ENCODE data around the gene PROCA1. TPM values are rescaled to one million over a fixed set of nuclear protein-coding genes. Genes with fewer than 3 reads are reported as not detected.

PROCA1 gene
- total and polyA plus RNA-seq, 9 of the 15 experiments (the other 6 are each of a cell fraction or from before 2014, with no cell fraction given), result 0.78 to 16.2 (median 5.6) TPM

GRCh38 chr17:28719021-28719433, 7.3 kb upstream of the PROCA1 start (continued):
- TF ChIP-seq ZNF449 (CRISPR knock-in tag; IDR thresholded peaks at IDR 0.05) (no peak), ZNF589 (CRISPR knock-in tag; IDR thresholded peaks at IDR 0.05; ENCODE audit: low read depth) (no peak), KDM2B (CRISPR knock-in tag; IDR thresholded peaks at IDR 0.05) (no peak), ZNF24 (IDR thresholded peaks at IDR 0.05) (0 out of 2 replicates have a peak, but pooled peaks have one; percentile 17), USF2 (CRISPR knock-in tag; IDR thresholded peaks at IDR 0.05) (no peak), RNF219 (CRISPR knock-in tag; IDR thresholded peaks at IDR 0.05) (no peak), E4F1 (CRISPR knock-in tag; IDR thresholded peaks at IDR 0.05; ENCODE audit: borderline replicate concordance) (no peak), ZNF717 (CRISPR knock-in tag; IDR thresholded peaks at IDR 0.05) (no peak), SMARCB1 (IDR thresholded peaks at IDR 0.05; ENCODE audit: insufficient read length, low read depth) (no peak), SMAD2 (IDR thresholded peaks at IDR 0.05; ENCODE audit: low read depth, low read length) (no peak), NFIC (IDR thresholded peaks at IDR 0.05) (no peak), KAT7 (CRISPR knock-in tag; IDR thresholded peaks at IDR 0.05; ENCODE audit: borderline replicate concordance) (no peak), HOMEZ (CRISPR knock-in tag; IDR thresholded peaks at IDR 0.05) (no peak), SMAD1 (IDR thresholded peaks at IDR 0.05; ENCODE audit: low read depth, low read length, partially characterized antibody) (no peak), ZNF217 (CRISPR knock-in tag; IDR thresholded peaks at IDR 0.05) (no peak), TAF15 (IDR thresholded peaks at IDR 0.05; ENCODE audit: low read depth, low read length) (no peak), CBX1 (IDR thresholded peaks at IDR 0.05; ENCODE audit: low read depth) (no peak), BRCA1 (IDR thresholded peaks at IDR 0.05) (no peak), BRCA1 (CRISPR knock-in tag; IDR thresholded peaks at IDR 0.05) (no peak), DNMT1 (IDR thresholded peaks at IDR 0.05) (no peak)
